ENCODE data around the gene UBE3B. TPM values are rescaled to one million over a fixed set of nuclear protein-coding genes. Genes with fewer than 3 reads are reported as not detected.

The UBE3B gene
- total RNA-seq, 1 donor from 2014 or later: 28.4 TPM

GRCh38 chr12:109494348-109494881 lies 17.0 kb downstream of the UBE3B start:
- Histone ChIP-seq H3K79me2 (ENCODE audit: low read depth) (no peaks in the 10 kb centered on the region), H3F3A (ENCODE audit: low read depth) (no peaks in the 10 kb centered on the region), H2AFZ (replicated peaks) (no peak overlapping the region), H3K4me2 (no peak overlapping the region), H3K9me3 (ENCODE audit: low read depth) (no peaks in the 10 kb centered on the region), H3K4me1 (no peaks in the 10 kb centered on the region), H3K4me3 (no peak overlapping the region), H4K20me1 (ENCODE audit: low read depth) (no peaks in the 10 kb centered on the region), H3K27ac (no peak overlapping the region), H3K9ac (no peak overlapping the region), H3K27me3 (no peaks in the 10 kb centered on the region), H3K36me3 (no peaks in the 10 kb centered on the region)
- no peaks in the 10 kb centered on the region for H3K9me3 Mint-ChIP-seq
- H3K36me3 Mint-ChIP-seq: peaks cover 26% of the 10 kb centered on the region
- TF ChIP-seq EZH2 (IDR thresholded peaks at IDR 0.05) (no peak), EZH2phosphoT487 (IDR thresholded peaks at IDR 0.05) (no peak)
- TF ChIP-seq, protein P1, sequence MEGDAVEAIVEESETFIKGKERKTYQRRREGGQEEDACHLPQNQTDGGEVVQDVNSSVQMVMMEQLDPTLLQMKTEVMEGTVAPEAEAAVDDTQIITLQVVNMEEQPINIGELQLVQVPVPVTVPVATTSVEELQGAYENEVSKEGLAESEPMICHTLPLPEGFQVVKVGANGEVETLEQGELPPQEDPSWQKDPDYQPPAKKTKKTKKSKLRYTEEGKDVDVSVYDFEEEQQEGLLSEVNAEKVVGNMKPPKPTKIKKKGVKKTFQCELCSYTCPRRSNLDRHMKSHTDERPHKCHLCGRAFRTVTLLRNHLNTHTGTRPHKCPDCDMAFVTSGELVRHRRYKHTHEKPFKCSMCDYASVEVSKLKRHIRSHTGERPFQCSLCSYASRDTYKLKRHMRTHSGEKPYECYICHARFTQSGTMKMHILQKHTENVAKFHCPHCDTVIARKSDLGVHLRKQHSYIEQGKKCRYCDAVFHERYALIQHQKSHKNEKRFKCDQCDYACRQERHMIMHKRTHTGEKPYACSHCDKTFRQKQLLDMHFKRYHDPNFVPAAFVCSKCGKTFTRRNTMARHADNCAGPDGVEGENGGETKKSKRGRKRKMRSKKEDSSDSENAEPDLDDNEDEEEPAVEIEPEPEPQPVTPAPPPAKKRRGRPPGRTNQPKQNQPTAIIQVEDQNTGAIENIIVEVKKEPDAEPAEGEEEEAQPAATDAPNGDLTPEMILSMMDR (IDR thresholded peaks at IDR 0.05): no peak
- H3K4me3 Mint-ChIP-seq: no peak overlapping the region
- no peak overlapping the region for H3K27ac Mint-ChIP-seq
- DNase-seq (ENCODE audit: low spot score): no peak
- H3K27me3 Mint-ChIP-seq (ENCODE audit: insufficient read depth, low read depth): no peaks in the 10 kb centered on the region
- no peaks in the 10 kb centered on the region for H3K4me1 Mint-ChIP-seq

GRCh38 chr12:109495012-109495411 lies 17.6 kb downstream of the UBE3B start:
- no peak for DNase-seq (ENCODE audit: low spot score)
- Mint-ChIP-seq H3K36me3 (peaks cover 28% of the 10 kb centered on the region), H3K27ac (no peak overlapping the region), H3K9me3 (no peaks in the 10 kb centered on the region), H3K27me3 (ENCODE audit: insufficient read depth, low read depth) (no peaks in the 10 kb centered on the region), H3K4me3 (no peak overlapping the region), H3K4me1 (no peaks in the 10 kb centered on the region)
- Histone ChIP-seq H4K20me1 (ENCODE audit: low read depth) (no peaks in the 10 kb centered on the region), H3K9ac (no peak overlapping the region), H3F3A (ENCODE audit: low read depth) (no peaks in the 10 kb centered on the region), H3K36me3 (no peaks in the 10 kb centered on the region), H3K9me3 (ENCODE audit: low read depth) (no peaks in the 10 kb centered on the region), H3K4me2 (no peak overlapping the region), H3K27me3 (no peaks in the 10 kb centered on the region), H2AFZ (replicated peaks) (no peak overlapping the region), H3K4me3 (no peak overlapping the region), H3K79me2 (ENCODE audit: low read depth) (no peaks in the 10 kb centered on the region), H3K4me1 (no peaks in the 10 kb centered on the region), H3K27ac (no peak overlapping the region)
- TF ChIP-seq EZH2 (IDR thresholded peaks at IDR 0.05): no peak
- TF ChIP-seq, protein P1 (IDR thresholded peaks at IDR 0.05): no peak
- no peak for TF ChIP-seq EZH2phosphoT487 (IDR thresholded peaks at IDR 0.05)

DNA sequence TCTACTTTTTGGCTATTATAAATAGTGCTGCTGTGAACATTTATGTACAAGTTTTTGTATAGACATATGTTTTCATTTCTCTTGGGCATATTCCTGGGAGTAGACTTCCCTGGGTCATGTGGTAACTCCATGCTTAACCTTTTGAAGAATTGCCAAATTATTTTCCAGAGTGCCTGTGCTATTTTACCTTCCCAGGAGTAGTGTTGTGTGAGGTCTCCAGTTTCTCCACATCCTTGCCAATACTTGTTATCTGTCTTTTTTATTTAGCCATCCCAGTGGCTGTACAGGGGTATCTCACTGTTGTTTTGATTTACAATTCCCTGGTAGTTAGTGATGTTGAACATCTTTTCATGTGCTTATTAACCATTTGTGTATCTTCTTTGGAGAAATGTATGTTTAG lies 18.9 kb downstream of the UBE3B start:
- no peaks in the 10 kb centered on the region for H3K79me2 ChIP-seq (ENCODE audit: low read depth)
- Mint-ChIP-seq H3K27me3 (ENCODE audit: insufficient read depth, low read depth) (no peaks in the 10 kb centered on the region), H3K4me3 (no peak overlapping the region), H3K4me1 (no peaks in the 10 kb centered on the region), H3K36me3 (peaks cover 34% of the 10 kb centered on the region), H3K27ac (no peak overlapping the region), H3K9me3 (no peaks in the 10 kb centered on the region)
- H3K27ac ChIP-seq: no peak overlapping the region
- no peaks in the 10 kb centered on the region for H3F3A ChIP-seq (ENCODE audit: low read depth)
- no peaks in the 10 kb centered on the region for H3K4me1 ChIP-seq
- H3K4me2 ChIP-seq: no peak overlapping the region
- H4K20me1 ChIP-seq (ENCODE audit: low read depth): no peaks in the 10 kb centered on the region
- no peak overlapping the region for H2AFZ ChIP-seq (replicated peaks)
- H3K27me3 ChIP-seq: no peaks in the 10 kb centered on the region
- H3K4me3 ChIP-seq: no peak overlapping the region
- DNase-seq (ENCODE audit: low spot score): no peak
- no peaks in the 10 kb centered on the region for H3K36me3 ChIP-seq
- no peaks in the 10 kb centered on the region for H3K9me3 ChIP-seq (ENCODE audit: low read depth)
- TF ChIP-seq, protein P1 (IDR thresholded peaks at IDR 0.05): no peak
- TF ChIP-seq EZH2phosphoT487 (IDR thresholded peaks at IDR 0.05): no peak
- TF ChIP-seq EZH2 (IDR thresholded peaks at IDR 0.05): no peak
- H3K9ac ChIP-seq: no peak overlapping the region
